ENCODE results near the gene ANAPC5. TPM values are rescaled to one million over a fixed set of nuclear protein-coding genes. Genes with fewer than 3 reads are reported as not detected.
A peak's percentile ranks its signal among the peaks of the same experiment; 100 is the strongest.

The ANAPC5 gene
- total and polyA plus RNA-seq, 2 donors from 2014 or later = 84.3 to 85.1 TPM

- no peak for TF ChIP-seq CTCF (IDR thresholded peaks at IDR 0.05; ENCODE audit: borderline replicate concordance, extremely low read depth, insufficient read depth)
- peak in 1 of 5 donors; percentile 43 for DNase-seq
These were observed 63.9 kb downstream of the ANAPC5 start for GRCh38 chr12:121288158-121288845.

GRCh38 chr12:121287267-121287954 lies 64.8 kb downstream of the ANAPC5 start:
- DNase-seq (peak in 1 of 5 donors; percentile 4), FAIRE-seq (no peak)
- H3K27ac ChIP-seq (ENCODE audit: low read depth in 2 of 2, low read length in 2 of 2) = no peak overlapping the region
- H3K9ac ChIP-seq (ENCODE audit: low read length in 3 of 3) = no peak overlapping the region
- no peak for TF ChIP-seq CTCF (IDR thresholded peaks at IDR 0.05; ENCODE audit: borderline replicate concordance, extremely low read depth, insufficient read depth)
- peaks cover 0 to 2% (median 0%) of the 10 kb centered on the region in 3 donors for H3K36me3 ChIP-seq (ENCODE audit: control insufficient read depth in 2 of 3, insufficient read depth in 3 of 3, low read length in 3 of 3)
- H3K4me3 ChIP-seq (ENCODE audit: low read length in 3 of 3) = no peak overlapping the region
- intact Hi-C loops (cut with DNase I) = no loop called here
- H3K4me1 ChIP-seq (ENCODE audit: control insufficient read depth in 2 of 3, insufficient read depth in 2 of 3, low read depth in 1 of 3, low read length in 3 of 3) = peaks cover 0 to 5% (median 0%) of the 10 kb centered on the region in 3 donors
- no peaks in the 10 kb centered on the region for H3K27me3 ChIP-seq (ENCODE audit: control insufficient read depth, insufficient read depth, low read length)
- no peaks in the 10 kb centered on the region for H3K9me3 ChIP-seq (ENCODE audit: control insufficient read depth in 2 of 3, insufficient read depth in 1 of 3, low read length in 3 of 3)

More at GRCh38 chr12:121288158-121288845, 63.9 kb downstream of the ANAPC5 start:
- Histone ChIP-seq H3K36me3 (ENCODE audit: control insufficient read depth in 2 of 3, insufficient read depth in 3 of 3, low read length in 3 of 3) (peaks cover 0 to 2% (median 0%) of the 10 kb centered on the region in 3 donors), H3K4me1 (ENCODE audit: control insufficient read depth in 2 of 3, insufficient read depth in 2 of 3, low read depth in 1 of 3, low read length in 3 of 3) (peaks cover 0 to 5% (median 0%) of the 10 kb centered on the region in 3 donors), H3K9me3 (ENCODE audit: control insufficient read depth in 2 of 3, insufficient read depth in 1 of 3, low read length in 3 of 3) (no peaks in the 10 kb centered on the region), H3K27me3 (ENCODE audit: control insufficient read depth, insufficient read depth, low read length) (no peaks in the 10 kb centered on the region), H3K27ac (ENCODE audit: low read depth in 2 of 2, low read length in 2 of 2) (no peak overlapping the region), H3K4me3 (ENCODE audit: low read length in 3 of 3) (no peak overlapping the region), H3K9ac (ENCODE audit: low read length in 3 of 3) (no peak overlapping the region)
- no peak for FAIRE-seq
- intact Hi-C loops (cut with DNase I) = no loop called here

- DNase-seq = peak in 1 of 5 donors; percentile 1
- no peak for TF ChIP-seq CTCF (IDR thresholded peaks at IDR 0.05; ENCODE audit: borderline replicate concordance, extremely low read depth, insufficient read depth)
- Histone ChIP-seq H3K36me3 (ENCODE audit: control insufficient read depth in 2 of 3, insufficient read depth in 3 of 3, low read length in 3 of 3) (no peaks in the 10 kb centered on the region), H3K9ac (ENCODE audit: low read length in 3 of 3) (no peak overlapping the region), H3K9me3 (ENCODE audit: control insufficient read depth in 2 of 3, insufficient read depth in 1 of 3, low read length in 3 of 3) (no peaks in the 10 kb centered on the region), H3K4me3 (ENCODE audit: low read length in 3 of 3) (no peak overlapping the region), H3K4me1 (ENCODE audit: control insufficient read depth in 2 of 3, insufficient read depth in 2 of 3, low read depth in 1 of 3, low read length in 3 of 3) (peaks cover 0 to 5% (median 0%) of the 10 kb centered on the region in 3 donors), H3K27me3 (ENCODE audit: control insufficient read depth, insufficient read depth, low read length) (no peaks in the 10 kb centered on the region), H3K27ac (ENCODE audit: low read depth in 2 of 2, low read length in 2 of 2) (no peak overlapping the region)
- no peak for FAIRE-seq
- intact Hi-C loops (cut with DNase I) = no loop called here
These were observed 66.4 kb downstream of the ANAPC5 start for GRCh38 chr12:121285856-121286255.

All from kidney (tissue), 14 donors.